Heart right ventricle (tissue), 16 donors: ENCODE data around the gene NAALAD2. TPM values are rescaled to one million over a fixed set of nuclear protein-coding genes. Genes with fewer than 3 reads are reported as not detected.

ENCODE experiments used
- ATAC-seq, 8 donors: fragments of 200-7000 bp; cut with Tn5 transposase; one replicate each; pipeline ENCODE4 v1.9.1; 2020; ENCODE audit warnings: mild to moderate bottlenecking in 8 of 8, moderate library complexity in 8 of 8, moderate number of reproducible peaks in 1 of 8
- DNase-seq, 2 donors: peaks; one replicate each; pipeline ENCODE4 v3.0.0-alpha.2; 2020
- H3K27ac ChIP-seq, 10 donors: fragments of 200-600 bp; sonication (generic) in 2 of 10; one replicate each; pipeline versions ENCODE4 v1.5.0 to v1.8.0; 2020 to 2022; ENCODE audit warnings: mild to moderate bottlenecking in 3 of 10
- H3K27me3 ChIP-seq, 7 donors: fragments of 200-600 bp; one replicate each; pipeline ENCODE4 v1.8.0; 2021 to 2022; ENCODE audit warnings: mild to moderate bottlenecking in 2 of 7
- H3K36me3 ChIP-seq, 9 donors: fragments of 200-600 bp; sonication (generic) in 1 of 9; one replicate each; pipeline versions ENCODE4 v1.5.0 to v1.8.0; 2020 to 2022; ENCODE audit warnings: mild to moderate bottlenecking in 2 of 9
- H3K4me1 ChIP-seq, 9 donors: fragments of 200-600 bp; sonication (generic) in 1 of 9; one replicate each; pipeline versions ENCODE4 v1.5.0 to v1.8.0; 2020 to 2022; ENCODE audit warnings: mild to moderate bottlenecking in 4 of 9
- H3K4me3 ChIP-seq, 10 donors: fragments of 200-600 bp; sonication (generic) in 2 of 10; one replicate each; pipeline versions ENCODE4 v1.5.0 to v1.8.0; 2020 to 2022; ENCODE audit warnings: mild to moderate bottlenecking in 7 of 10, moderate library complexity in 2 of 10
- H3K9me3 ChIP-seq, 11 donors: fragments of 200-600 bp in 10 of 11; sonication (generic) in 2 of 11; one replicate each; pipeline versions ENCODE4 v1.5.0 to v1.8.0; 2013 to 2022; ENCODE audit warnings: mild to moderate bottlenecking in 2 of 11, control low read depth in 1 of 11, moderate library complexity in 1 of 11
- WGBS, 2 donors: extraction: QIAGEN DNeasy Blood & Tissue Kit; methylation state at CpG; one replicate each; pipeline ENCODE4 v1.1.7; 2013; ENCODE audit warnings: inconsistent platforms in 1 of 2; 5-methylcytosine and 5-hydroxymethylcytosine counted together
- intact Hi-C, 10 donors: fragments of 100-400 bp; cut with DNase I; formaldehyde crosslinking; loops; one replicate each; pipeline versions ENCODE4 v1.11.1 to v1.14.2; 2022
- polyA plus RNA-seq, 2 donors: library from polyadenylated mRNA; stranded (reverse); fragments of 200-250 nt; gene quantifications; one replicate each; pipeline ENCODE4 v1.2.3, GENCODE V29; 2013
- total RNA-seq, 10 donors: library from RNA; stranded (reverse); fragmentation: NEBNext Ultra II Directional in 3 of 10; extraction: Animal tissue kit (Norgen Biotek cat#: 25700) in 3 of 10; gene quantifications; one replicate each; pipeline versions ENCODE4 v1.2.1 to v1.2.4, GENCODE V29; 2021 to 2023
- TF ChIP-seq, protein P1 (sequence below), 9 donors: fragments of 200-600 bp; sonication (generic) in 2 of 9; IDR thresholded peaks; one replicate each; pipeline versions ENCODE4 v1.5.0 to v1.8.0; 2021 to 2022; ENCODE audit warnings: antibody characterized with exemption in 9 of 9, mild to moderate bottlenecking in 5 of 9, moderate library complexity in 1 of 9
- donor health status: Arrhythmogenic right ventricular cardiomyopathy.
- donor health status: ischemic (EF 13 %, LVEDD 7.1; RV severe dilation, severe dysfunction).
- donor health status: healthy with polysubstance abuse.
- donor health status: DM: no; HTN: yes; CAD: no.
- donor health status: DM: no; HTN: no; CAD: no.
- donor health status: ischemic (EF 25% LVEDD 6.9; RV normal size, moderate dysfunction).
- donor health status: ischemic (EF 25% LVEDD 5.7; RV mildly dilated, moderate dysfunction).
- donor health status: healthy.
- donor health status: DM: yes; HTN: yes; CAD: no.
- donor health status: Ischemic cardiomyopathy.
- donor health status: ischemic (EF 35%, LVEDD 5.7; RV mildly dilated, moderate dysfunction).
- donor health status: nonischemic (EF 11% LVEDD 7.7; RV severe dilation, severe dysfunction).
- donor health status: DM: yes; HTN: yes; CAD: no.
- donor health status: PGD.
- donor health status: ischemic (EF 29% LVEDD 5.4; RV normal size, mild dysfunction).
- donor health status: nonischemic (EF 23%, LVEDD 6.1; RV moderate dilation, normal function).

The NAALAD2 gene
- total and polyA plus RNA-seq, 12 donors, result 0.21 to 2.7 (median 0.51) TPM

- Histone ChIP-seq H3K27me3 (no peaks in the 10 kb centered on the region), H3K36me3 (peaks cover 0 to 100% (median 28%) of the 10 kb centered on the region in 9 donors), H3K9me3 (no peaks in the 10 kb centered on the region), H3K27ac (no peak overlapping the region), H3K4me3 (no peak overlapping the region), H3K4me1 (peaks cover 0 to 14% (median 0%) of the 10 kb centered on the region in 9 donors)
- intact Hi-C loops, result loop anchor here in 1 of 10 donors (10.0 kb wide), 1 partner anchor 246 kb away; no protein-coding TSS in a partner anchor
- DNase-seq, result no peak
- TF ChIP-seq, protein P1, sequence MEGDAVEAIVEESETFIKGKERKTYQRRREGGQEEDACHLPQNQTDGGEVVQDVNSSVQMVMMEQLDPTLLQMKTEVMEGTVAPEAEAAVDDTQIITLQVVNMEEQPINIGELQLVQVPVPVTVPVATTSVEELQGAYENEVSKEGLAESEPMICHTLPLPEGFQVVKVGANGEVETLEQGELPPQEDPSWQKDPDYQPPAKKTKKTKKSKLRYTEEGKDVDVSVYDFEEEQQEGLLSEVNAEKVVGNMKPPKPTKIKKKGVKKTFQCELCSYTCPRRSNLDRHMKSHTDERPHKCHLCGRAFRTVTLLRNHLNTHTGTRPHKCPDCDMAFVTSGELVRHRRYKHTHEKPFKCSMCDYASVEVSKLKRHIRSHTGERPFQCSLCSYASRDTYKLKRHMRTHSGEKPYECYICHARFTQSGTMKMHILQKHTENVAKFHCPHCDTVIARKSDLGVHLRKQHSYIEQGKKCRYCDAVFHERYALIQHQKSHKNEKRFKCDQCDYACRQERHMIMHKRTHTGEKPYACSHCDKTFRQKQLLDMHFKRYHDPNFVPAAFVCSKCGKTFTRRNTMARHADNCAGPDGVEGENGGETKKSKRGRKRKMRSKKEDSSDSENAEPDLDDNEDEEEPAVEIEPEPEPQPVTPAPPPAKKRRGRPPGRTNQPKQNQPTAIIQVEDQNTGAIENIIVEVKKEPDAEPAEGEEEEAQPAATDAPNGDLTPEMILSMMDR (IDR thresholded peaks at IDR 0.05), result no peak
- ATAC-seq, result no peak
- WGBS, 2 donors, result 84 to 88% methylated on average over 2 of the region's 2 CpGs
These were observed 74.4 kb downstream of the NAALAD2 start for GRCh38 chr11:90208857-90209256.

- DNase-seq, result no peak
- Histone ChIP-seq H3K36me3 (peaks cover 0 to 91% (median 22%) of the 10 kb centered on the region in 9 donors), H3K4me1 (peaks cover 0 to 29% (median 15%) of the 10 kb centered on the region in 9 donors), H3K27ac (no peak overlapping the region), H3K9me3 (no peaks in the 10 kb centered on the region), H3K27me3 (no peaks in the 10 kb centered on the region), H3K4me3 (no peak overlapping the region)
- TF ChIP-seq, protein P1 (IDR thresholded peaks at IDR 0.05), result no peak
- WGBS, 2 donors, result 90 to 91% methylated on average over 3 of the region's 3 CpGs
- ATAC-seq, result no peak
- intact Hi-C loops, result no loop called here
These were observed 78.9 kb downstream of the NAALAD2 start for GRCh38 chr11:90213322-90213721.

GRCh38 chr11:90216611-90217010 is 82.1 kb downstream of the NAALAD2 start:
- WGBS, 2 donors, result 47 to 58% methylated on average over 5 of the region's 5 CpGs
- DNase-seq, result no peak
- Histone ChIP-seq H3K4me3 (no peak overlapping the region), H3K9me3 (no peaks in the 10 kb centered on the region), H3K4me1 (peaks cover 0 to 48% (median 44%) of the 10 kb centered on the region in 9 donors), H3K27ac (peak overlapping the region in 5 of 10 donors; percentile 10 to 55 (median 37)), H3K36me3 (peaks cover 0 to 58% (median 9%) of the 10 kb centered on the region in 9 donors), H3K27me3 (no peaks in the 10 kb centered on the region)
- intact Hi-C loops, result no loop called here
- TF ChIP-seq, protein P1 (IDR thresholded peaks at IDR 0.05), result no peak
- ATAC-seq, result peak in 7 of 8 donors; percentile 29 to 86 (median 73)

DNA sequence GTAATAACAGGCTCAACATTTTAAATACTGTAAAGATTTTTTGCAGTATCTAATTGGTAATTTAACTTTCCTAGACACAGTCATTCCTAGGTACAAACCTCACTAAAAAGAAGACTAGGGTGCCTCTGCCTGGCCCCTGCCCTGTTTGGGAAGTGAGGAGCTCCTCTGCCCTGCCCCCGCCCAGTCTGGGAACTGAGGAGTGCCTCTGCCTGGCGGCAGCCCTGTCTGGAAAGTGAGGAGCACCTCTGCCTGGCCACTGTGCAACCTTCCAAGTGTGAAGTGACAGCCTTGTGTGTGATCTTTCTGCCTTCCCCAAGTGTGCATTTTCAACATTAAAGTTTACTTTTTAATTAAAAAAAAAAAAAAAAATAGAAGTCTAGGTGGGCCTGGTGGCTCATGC is 84.1 kb downstream of the NAALAD2 start:
- TF ChIP-seq, protein P1 (IDR thresholded peaks at IDR 0.05), result no peak
- no peaks in the 10 kb centered on the region for H3K27me3 ChIP-seq
- no peaks in the 10 kb centered on the region for H3K9me3 ChIP-seq
- 63 to 72% methylated on average over 2 of the region's 2 CpGs for WGBS, 2 donors
- peaks cover 0 to 53% (median 51%) of the 10 kb centered on the region in 9 donors for H3K4me1 ChIP-seq
- no peak for ATAC-seq
- no peak overlapping the region for H3K27ac ChIP-seq
- peak; percentile 13 to 29 for DNase-seq
- peaks cover 0 to 38% (median 4%) of the 10 kb centered on the region in 9 donors for H3K36me3 ChIP-seq
- intact Hi-C loops, result no loop called here
- H3K4me3 ChIP-seq, result no peak overlapping the region
